OCI-LY3 (cell line): ENCODE measurements around the gene CACNA2D3.

Experiments
- EZH2phosphoT487 ChIP-seq: fragments of 200-600 bp; shearing (Covaris generic); IDR thresholded peaks from 2 replicates; pipeline ENCODE4 v1.6.1; 2018; ENCODE audit warnings: antibody characterized with exemption, mixed run types, low read depth
- TF ChIP-seq, protein P1 (sequence below): fragments of 200-600, 300-600 bp; sonication (generic); IDR thresholded peaks from 2 replicates; pipeline ENCODE4 v1.5.1; 2014; ENCODE audit warnings: antibody characterized with exemption, low read length, low read depth

DNA sequence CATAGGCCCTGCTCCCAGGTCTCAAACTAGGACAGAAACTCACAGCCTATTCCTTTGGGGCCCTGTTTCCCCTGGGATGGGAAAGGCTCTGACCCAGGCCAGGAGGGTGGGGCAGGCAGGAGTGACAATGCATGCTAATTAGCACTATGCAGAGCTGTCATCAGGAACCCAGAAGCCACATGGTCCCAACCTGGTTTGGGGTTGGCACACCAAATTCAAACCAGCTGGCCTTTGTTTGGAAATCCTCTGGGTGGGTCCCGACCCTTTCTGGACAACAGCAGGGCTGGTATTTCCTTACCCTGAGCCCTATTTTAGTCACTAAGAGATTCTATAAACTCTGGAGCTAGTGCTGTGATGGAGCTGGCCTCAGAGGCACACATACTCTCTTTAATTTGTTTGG, 639.3 kb downstream of the CACNA2D3 start:
- TF ChIP-seq, protein P1, sequence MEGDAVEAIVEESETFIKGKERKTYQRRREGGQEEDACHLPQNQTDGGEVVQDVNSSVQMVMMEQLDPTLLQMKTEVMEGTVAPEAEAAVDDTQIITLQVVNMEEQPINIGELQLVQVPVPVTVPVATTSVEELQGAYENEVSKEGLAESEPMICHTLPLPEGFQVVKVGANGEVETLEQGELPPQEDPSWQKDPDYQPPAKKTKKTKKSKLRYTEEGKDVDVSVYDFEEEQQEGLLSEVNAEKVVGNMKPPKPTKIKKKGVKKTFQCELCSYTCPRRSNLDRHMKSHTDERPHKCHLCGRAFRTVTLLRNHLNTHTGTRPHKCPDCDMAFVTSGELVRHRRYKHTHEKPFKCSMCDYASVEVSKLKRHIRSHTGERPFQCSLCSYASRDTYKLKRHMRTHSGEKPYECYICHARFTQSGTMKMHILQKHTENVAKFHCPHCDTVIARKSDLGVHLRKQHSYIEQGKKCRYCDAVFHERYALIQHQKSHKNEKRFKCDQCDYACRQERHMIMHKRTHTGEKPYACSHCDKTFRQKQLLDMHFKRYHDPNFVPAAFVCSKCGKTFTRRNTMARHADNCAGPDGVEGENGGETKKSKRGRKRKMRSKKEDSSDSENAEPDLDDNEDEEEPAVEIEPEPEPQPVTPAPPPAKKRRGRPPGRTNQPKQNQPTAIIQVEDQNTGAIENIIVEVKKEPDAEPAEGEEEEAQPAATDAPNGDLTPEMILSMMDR = no peak
- no peak for TF ChIP-seq EZH2phosphoT487
